ENCODE measurements around the gene MOB4.
"Not testable (repeated sequence)": the region's sequence is repeated elsewhere in the genome, so short reads cannot be mapped to it uniquely, and the experiment has no call there.

Gene MOB4

DNA sequence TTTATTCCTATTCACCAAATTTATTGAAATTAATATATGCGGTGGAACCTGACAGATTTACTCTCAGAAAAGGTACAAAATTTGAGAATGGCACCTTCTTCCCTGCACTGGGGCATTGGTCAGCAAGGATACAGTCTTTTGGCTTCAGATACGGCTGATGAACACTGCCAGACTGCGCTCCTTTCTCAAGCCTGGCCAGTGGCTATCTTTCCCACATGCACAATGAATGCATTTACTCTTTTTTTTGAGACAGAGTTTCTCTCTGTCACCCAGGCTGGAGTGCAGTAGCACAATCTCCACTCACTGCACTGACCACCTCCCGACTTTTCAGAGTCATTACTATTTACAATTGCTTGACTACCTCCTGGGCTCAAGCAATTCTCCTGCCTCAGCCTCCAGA lies 61.6 kb downstream of the MOB4 start:
- in situ Hi-C loops (cut with HindIII; ENCODE audit: low sequenced_read_pairs), result no loop called here
- TF ChIP-seq, protein P1, sequence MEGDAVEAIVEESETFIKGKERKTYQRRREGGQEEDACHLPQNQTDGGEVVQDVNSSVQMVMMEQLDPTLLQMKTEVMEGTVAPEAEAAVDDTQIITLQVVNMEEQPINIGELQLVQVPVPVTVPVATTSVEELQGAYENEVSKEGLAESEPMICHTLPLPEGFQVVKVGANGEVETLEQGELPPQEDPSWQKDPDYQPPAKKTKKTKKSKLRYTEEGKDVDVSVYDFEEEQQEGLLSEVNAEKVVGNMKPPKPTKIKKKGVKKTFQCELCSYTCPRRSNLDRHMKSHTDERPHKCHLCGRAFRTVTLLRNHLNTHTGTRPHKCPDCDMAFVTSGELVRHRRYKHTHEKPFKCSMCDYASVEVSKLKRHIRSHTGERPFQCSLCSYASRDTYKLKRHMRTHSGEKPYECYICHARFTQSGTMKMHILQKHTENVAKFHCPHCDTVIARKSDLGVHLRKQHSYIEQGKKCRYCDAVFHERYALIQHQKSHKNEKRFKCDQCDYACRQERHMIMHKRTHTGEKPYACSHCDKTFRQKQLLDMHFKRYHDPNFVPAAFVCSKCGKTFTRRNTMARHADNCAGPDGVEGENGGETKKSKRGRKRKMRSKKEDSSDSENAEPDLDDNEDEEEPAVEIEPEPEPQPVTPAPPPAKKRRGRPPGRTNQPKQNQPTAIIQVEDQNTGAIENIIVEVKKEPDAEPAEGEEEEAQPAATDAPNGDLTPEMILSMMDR (IDR thresholded peaks at IDR 0.05; ENCODE audit: low read depth, low read length, missing control alignments), result no peak
- DNase-seq (ENCODE audit: low read depth), result no peak
- H3K4me3 ChIP-seq (ENCODE audit: low read depth, low read length), result no peak overlapping the region

DNA sequence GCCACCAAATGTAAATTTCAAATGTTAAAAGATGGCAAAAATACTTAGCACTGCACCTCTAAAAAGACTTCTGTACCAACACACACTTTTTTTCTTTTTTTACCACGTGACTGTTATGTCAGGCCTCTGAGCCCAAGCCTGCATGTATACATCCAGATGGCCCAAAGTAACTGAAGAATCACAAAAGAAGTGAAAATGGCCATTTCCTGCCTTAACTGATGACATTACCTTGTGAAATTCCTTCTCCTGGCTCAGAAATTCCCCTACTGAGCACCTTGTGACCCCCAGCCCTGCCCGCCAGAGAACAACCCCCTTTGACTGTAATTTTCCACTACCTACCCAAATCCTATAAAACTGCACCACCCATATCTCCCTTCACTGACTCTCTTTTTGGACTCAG lies 62.4 kb downstream of the MOB4 start:
- H3K4me3 ChIP-seq (ENCODE audit: low read depth, low read length); DNase-seq (ENCODE audit: low read depth); in situ Hi-C loops (cut with HindIII; ENCODE audit: low sequenced_read_pairs): not testable (repeated sequence)

DNA sequence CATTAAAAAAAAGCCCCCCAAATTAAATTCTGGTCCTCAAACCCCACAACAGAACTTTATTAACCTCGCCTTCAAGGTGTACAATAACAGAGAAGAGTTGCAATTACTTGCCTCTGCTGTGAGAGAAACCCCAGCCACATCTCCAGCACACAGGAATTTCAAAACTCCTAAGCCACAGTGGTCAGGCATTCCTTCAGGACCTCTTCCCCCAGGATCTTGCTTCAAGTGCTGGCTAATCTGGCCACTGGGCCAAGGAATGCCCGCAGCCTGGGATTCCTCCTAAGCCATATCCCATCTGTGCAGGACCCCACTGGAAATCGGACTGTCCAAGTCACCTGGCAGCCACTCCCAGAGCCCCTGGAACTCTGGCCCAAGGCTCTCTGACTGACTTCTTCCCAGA lies 64.3 kb downstream of the MOB4 start:
- H3K4me3 ChIP-seq (ENCODE audit: low read depth, low read length); in situ Hi-C loops (cut with HindIII; ENCODE audit: low sequenced_read_pairs); DNase-seq (ENCODE audit: low read depth): not testable (repeated sequence)

DNA sequence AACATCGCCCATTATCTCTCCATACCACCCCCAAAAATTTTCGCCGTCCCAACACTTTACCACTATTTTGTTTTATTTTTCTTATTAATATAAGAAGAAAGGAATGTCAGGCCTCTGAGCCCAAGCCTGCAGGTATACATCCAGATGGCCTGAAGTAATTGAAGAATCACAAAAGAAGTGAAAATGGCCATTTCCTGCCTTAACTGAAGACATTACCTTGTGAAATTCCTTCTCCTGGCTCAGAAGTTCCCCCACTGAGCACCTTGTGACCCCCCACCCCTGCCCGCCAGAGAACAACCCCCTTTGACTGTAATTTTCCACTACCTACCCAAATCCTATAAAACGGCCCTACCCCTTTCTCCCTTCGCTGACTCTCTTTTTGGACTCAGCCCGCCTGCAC lies 71.4 kb downstream of the MOB4 start:
- in situ Hi-C loops (cut with HindIII; ENCODE audit: low sequenced_read_pairs); H3K4me3 ChIP-seq (ENCODE audit: low read depth, low read length); DNase-seq (ENCODE audit: low read depth): not testable (repeated sequence)

DNA sequence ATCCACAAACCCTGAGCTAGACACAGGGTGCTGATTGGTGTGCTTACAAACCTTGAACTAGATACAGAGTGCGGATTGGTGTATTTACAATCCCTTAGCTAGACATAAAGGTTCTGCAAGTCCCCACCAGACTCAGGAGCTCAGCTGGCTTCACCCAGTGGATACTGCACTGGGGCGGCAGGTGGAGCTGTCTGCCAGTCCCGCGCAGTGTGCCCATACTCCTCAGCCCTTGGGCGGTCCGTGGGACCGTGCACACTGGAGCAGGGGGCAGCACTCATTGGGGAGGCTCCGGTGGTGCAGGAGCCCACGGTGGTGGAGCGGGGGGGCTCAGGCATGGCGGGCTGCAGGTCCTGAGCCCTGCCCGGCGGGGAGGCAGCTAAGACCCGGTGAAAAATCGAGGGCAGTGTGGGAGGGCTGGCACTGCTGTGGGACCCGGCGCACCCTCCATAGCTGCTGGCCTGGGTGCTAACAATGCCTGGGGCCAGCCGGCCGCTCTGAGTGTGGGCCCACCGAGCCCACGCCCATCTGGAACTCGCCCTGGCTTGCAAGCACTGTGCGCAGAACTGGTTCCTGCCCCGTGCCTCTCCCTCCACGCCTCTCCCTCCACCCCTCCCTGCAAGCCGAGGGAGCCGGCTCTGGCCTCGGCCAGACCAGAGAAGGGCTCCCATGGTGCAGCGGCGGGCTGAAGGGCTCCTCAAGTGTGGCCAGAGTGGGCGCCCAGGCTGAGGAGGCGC lies 75.6 kb downstream of the MOB4 start:
- TF ChIP-seq, protein P1 (IDR thresholded peaks at IDR 0.05; ENCODE audit: low read depth, low read length, missing control alignments), result no peak
- in situ Hi-C loops (cut with HindIII; ENCODE audit: low sequenced_read_pairs), result no loop called here

GRCh38 chr2:197596766-197597165 lies 80.9 kb downstream of the MOB4 start:
- no peak for DNase-seq (ENCODE audit: low read depth)
- no peak overlapping the region for H3K4me3 ChIP-seq (ENCODE audit: low read depth, low read length)
- TF ChIP-seq, protein P1 (IDR thresholded peaks at IDR 0.05; ENCODE audit: low read depth, low read length, missing control alignments), result no peak
- in situ Hi-C loops (cut with HindIII; ENCODE audit: low sequenced_read_pairs), result no loop called here

More for the DNA sequence above, 75.6 kb downstream of the MOB4 start:
- DNase-seq (ENCODE audit: low read depth), result no peak
- H3K4me3 ChIP-seq (ENCODE audit: low read depth, low read length), result no peak overlapping the region

DNA sequence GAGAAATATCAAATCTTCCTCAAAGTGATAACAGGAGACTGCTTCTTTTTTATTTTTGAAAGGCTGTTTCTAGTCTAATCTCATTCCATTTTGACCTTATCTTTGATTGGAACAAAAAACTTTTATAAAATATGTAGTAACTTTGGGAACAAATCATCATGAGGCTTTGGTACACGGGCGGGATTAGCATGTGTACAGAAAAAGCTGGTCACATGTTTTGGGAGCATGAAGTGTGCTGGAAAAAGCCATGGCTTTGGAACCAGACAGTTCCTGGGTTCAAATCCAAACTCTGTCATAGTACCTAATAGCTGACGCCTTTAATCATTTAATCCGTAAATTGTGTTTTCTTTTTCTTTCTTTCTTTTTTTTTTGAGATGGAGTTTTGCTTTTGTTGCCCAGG lies 81.3 kb downstream of the MOB4 start:
- no peak for DNase-seq (ENCODE audit: low read depth)
- in situ Hi-C loops (cut with HindIII; ENCODE audit: low sequenced_read_pairs), result no loop called here
- TF ChIP-seq, protein P1 (IDR thresholded peaks at IDR 0.05; ENCODE audit: low read depth, low read length, missing control alignments), result no peak
- no peak overlapping the region for H3K4me3 ChIP-seq (ENCODE audit: low read depth, low read length)

GRCh38 chr2:197598450-197598849 lies 82.6 kb downstream of the MOB4 start:
- no peak overlapping the region for H3K4me3 ChIP-seq (ENCODE audit: low read depth, low read length)
- no peak for DNase-seq (ENCODE audit: low read depth)
- TF ChIP-seq, protein P1 (IDR thresholded peaks at IDR 0.05; ENCODE audit: low read depth, low read length, missing control alignments), result no peak
- in situ Hi-C loops (cut with HindIII; ENCODE audit: low sequenced_read_pairs), result no loop called here

Measured in astrocyte of the cerebellum (primary cell).